Mesenchymal stem cell (in vitro differentiated cells and primary cell): Measurements from ENCODE around the gene DNAJA3.

ENCODE experiments used
- DNase-seq: peaks from one replicate; pipeline ENCODE4 v3.0.0-alpha.2; 2013
- H2AFZ ChIP-seq: one replicate; pipeline ENCODE4 v1.6.1; 2013; ENCODE audit warnings: low read depth, mild to moderate bottlenecking, control low read depth, inconsistent platforms, low read length, moderate library complexity
- H2AK5ac ChIP-seq: 2 replicates; pipeline ENCODE4 v1.6.1; 2013; ENCODE audit warnings: low read length, moderate library complexity, mild to moderate bottlenecking, inconsistent platforms; ENCODE audit not compliant: severe bottlenecking
- H2BK120ac ChIP-seq: one replicate; pipeline ENCODE4 v1.6.1; 2013; ENCODE audit warnings: low read depth, mild to moderate bottlenecking, inconsistent platforms, low read length, moderate library complexity
- H2BK12ac ChIP-seq, 2 experiments: one replicate each; pipeline ENCODE4 v1.6.1; 2013; ENCODE audit warnings: inconsistent platforms in 2 of 2, low read length in 2 of 2, mild to moderate bottlenecking in 2 of 2, moderate library complexity in 2 of 2, control low read depth in 1 of 2
- H2BK15ac ChIP-seq: one replicate; pipeline ENCODE4 v1.6.1; 2013; ENCODE audit warnings: mild to moderate bottlenecking, low read depth, inconsistent platforms; ENCODE audit not compliant: poor library complexity, severe bottlenecking
- H2BK5ac ChIP-seq: 2 replicates; pipeline ENCODE4 v1.6.1; 2013; ENCODE audit warnings: low read depth, mild to moderate bottlenecking, low read length, control low read depth, inconsistent platforms; ENCODE audit not compliant: poor library complexity, severe bottlenecking
- H3K14ac ChIP-seq, 2 experiments: one replicate each; pipeline ENCODE4 v1.6.1; 2013; ENCODE audit warnings: inconsistent platforms in 2 of 2, low read length in 2 of 2, control low read depth in 1 of 2, mild to moderate bottlenecking in 1 of 2, moderate library complexity in 1 of 2
- H3K18ac ChIP-seq, 2 experiments: one replicate each; pipeline ENCODE4 v1.6.1; 2013; ENCODE audit warnings: inconsistent platforms in 2 of 2, low read length in 2 of 2, control low read depth in 1 of 2, low read depth in 1 of 2, mild to moderate bottlenecking in 1 of 2
- H3K23ac ChIP-seq, 2 experiments: one replicate each; pipeline ENCODE4 v1.6.1; 2013; ENCODE audit warnings: inconsistent platforms in 2 of 2, low read length in 2 of 2, mild to moderate bottlenecking in 2 of 2, moderate library complexity in 2 of 2, control low read depth in 1 of 2
- H3K27ac ChIP-seq: 2 replicates; pipeline ENCODE4 v1.5.1; 2013; ENCODE audit warnings: mild to moderate bottlenecking, moderate library complexity, low read length, control low read depth, inconsistent platforms; ENCODE audit not compliant: poor library complexity, severe bottlenecking
- H3K27me3 ChIP-seq, 2 experiments: 2 replicates each; pipeline versions ENCODE4 v1.6.1 to v1.7.0; 2013; ENCODE audit warnings: low read length in 2 of 2, mild to moderate bottlenecking in 2 of 2, moderate library complexity in 2 of 2, control low read depth in 1 of 2, inconsistent platforms in 1 of 2; ENCODE audit not compliant: control insufficient read depth in 1 of 2, insufficient read depth in 1 of 2
- H3K36me3 ChIP-seq, 2 experiments: 2 replicates each; pipeline versions ENCODE4 v1.6.1 to v1.7.0; 2013; ENCODE audit warnings: low read length in 2 of 2, control low read depth in 1 of 2, inconsistent platforms in 1 of 2, low read depth in 1 of 2, mild to moderate bottlenecking in 1 of 2; ENCODE audit not compliant: insufficient read depth in 2 of 2, control insufficient read depth in 1 of 2
- H3K4ac ChIP-seq, 2 experiments: one replicate each; pipeline ENCODE4 v1.6.1; 2013; ENCODE audit warnings: inconsistent platforms in 2 of 2, low read length in 2 of 2, mild to moderate bottlenecking in 2 of 2, moderate library complexity in 2 of 2, control low read depth in 1 of 2, low read depth in 1 of 2
- H3K4me1 ChIP-seq: 2 replicates; pipeline ENCODE4 v1.6.1; 2013; ENCODE audit warnings: low read depth, low read length, control low read depth; ENCODE audit not compliant: control insufficient read depth, insufficient read depth
- H3K4me2 ChIP-seq: 2 replicates; pipeline ENCODE4 v1.6.1; 2013; ENCODE audit warnings: low read length, mild to moderate bottlenecking, inconsistent platforms; ENCODE audit not compliant: poor library complexity, severe bottlenecking
- H3K4me3 ChIP-seq, 2 experiments: 2 replicates each; pipeline versions ENCODE4 v1.5.1 to v1.7.0; 2013; ENCODE audit warnings: low read length in 2 of 2, mild to moderate bottlenecking in 2 of 2, control low read depth in 1 of 2, low read depth in 1 of 2; ENCODE audit not compliant: insufficient read depth in 1 of 2
- H3K79me1 ChIP-seq: replicated peaks from 2 replicates; pipeline ENCODE4 v1.6.1; 2013; ENCODE audit warnings: mild to moderate bottlenecking, control low read depth, low read length, inconsistent platforms; ENCODE audit not compliant: poor library complexity, severe bottlenecking
- H3K9ac ChIP-seq: 2 replicates; pipeline ENCODE4 v1.7.0; 2013; ENCODE audit warnings: mild to moderate bottlenecking, low read length, moderate library complexity
- H3K9me3 ChIP-seq: 2 replicates; pipeline ENCODE4 v1.7.0; 2013; ENCODE audit warnings: mild to moderate bottlenecking, low read length; ENCODE audit not compliant: control insufficient read depth
- H4K8ac ChIP-seq: one replicate; pipeline ENCODE4 v1.6.1; 2013; ENCODE audit warnings: inconsistent platforms, mild to moderate bottlenecking, low read length, moderate library complexity
- H4K91ac ChIP-seq: one replicate; pipeline ENCODE4 v1.6.1; 2013; ENCODE audit warnings: mild to moderate bottlenecking, low read length, inconsistent platforms
- WGBS: methylation state at CpG from one replicate; pipeline ENCODE4 v1.1.7; 2013; ENCODE audit warnings: mixed read lengths; 5-methylcytosine and 5-hydroxymethylcytosine counted together

Gene DNAJA3

GRCh38 chr16:4494746-4495490 is 69.2 kb downstream of the DNAJA3 start:
- Histone ChIP-seq H2BK5ac (no peak overlapping the region), H2BK15ac (no peak overlapping the region), H3K79me1 (peaks cover 21% of the 10 kb centered on the region), H4K8ac (peak overlapping the region; percentile 19), H2BK120ac (no peak overlapping the region), H3K4me2 (no peak overlapping the region), H3K14ac (no peak overlapping the region), H4K91ac (no peak overlapping the region), H3K18ac (peak overlapping the region in 1 of 2 experiments; percentile 28), H3K9ac (peak overlapping the region; percentile 7), H3K36me3 (peaks cover 0 to 14% of the 10 kb centered on the region in 2 experiments), H3K27ac (peak overlapping the region; percentile 58), H2BK12ac (peak overlapping the region in 1 of 2 experiments; percentile 73), H3K23ac (no peak overlapping the region), H2AFZ (no peak overlapping the region), H2AK5ac (peak overlapping the region; percentile 6), H3K4ac (no peak overlapping the region), H3K4me1 (peaks cover 13% of the 10 kb centered on the region), H3K9me3 (no peaks in the 10 kb centered on the region), H3K27me3 (no peaks in the 10 kb centered on the region), H3K4me3 (no peak overlapping the region)
- DNase-seq: peak; percentile 79
- WGBS: 41% methylated on average over 5 of the region's 6 CpGs

DNA sequence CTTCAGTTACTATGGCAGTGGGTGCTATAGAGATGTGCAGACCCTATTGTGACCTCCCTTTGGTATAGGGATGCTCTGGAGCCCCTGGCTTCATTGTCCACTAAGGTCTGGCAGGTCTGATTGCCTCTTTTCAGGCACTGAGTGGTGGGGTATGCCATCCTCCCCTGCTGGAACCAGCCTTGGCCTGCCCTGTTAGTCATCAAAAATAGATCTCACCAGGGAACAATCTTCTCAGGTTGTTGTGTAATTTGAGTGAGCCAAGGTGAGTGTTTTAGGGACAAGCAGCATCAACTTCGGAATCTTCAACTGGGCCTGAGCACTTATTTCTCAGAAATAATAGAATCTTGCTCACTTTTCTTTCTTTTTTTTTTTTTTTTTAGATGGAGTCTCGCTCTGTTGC is 70.1 kb downstream of the DNAJA3 start:
- H2AK5ac ChIP-seq: peak overlapping the region; percentile 74
- no peak overlapping the region for H4K91ac ChIP-seq
- no peaks in the 10 kb centered on the region for H3K27me3 ChIP-seq
- H3K36me3 ChIP-seq: peaks cover 0 to 8% of the 10 kb centered on the region in 2 experiments
- no peak overlapping the region for H2BK15ac ChIP-seq
- peak overlapping the region; percentile 7 for H3K9ac ChIP-seq
- H2BK12ac ChIP-seq: peak overlapping the region in 1 of 2 experiments; percentile 57
- no peak overlapping the region for H2BK5ac ChIP-seq
- H3K27ac ChIP-seq: peak overlapping the region; percentile 58
- no peak overlapping the region for H2AFZ ChIP-seq
- peaks cover 17% of the 10 kb centered on the region for H3K4me1 ChIP-seq
- no peak for DNase-seq
- no peak overlapping the region for H3K4me3 ChIP-seq
- no peaks in the 10 kb centered on the region for H3K9me3 ChIP-seq
- H3K18ac ChIP-seq: peak overlapping the region; percentile 37 to 82
- no peak overlapping the region for H3K14ac ChIP-seq
- H2BK120ac ChIP-seq: no peak overlapping the region
- peak overlapping the region in 1 of 2 experiments; percentile 75 for H3K4ac ChIP-seq
- peaks cover 18% of the 10 kb centered on the region for H3K79me1 ChIP-seq
- H4K8ac ChIP-seq: no peak overlapping the region
- H3K4me2 ChIP-seq: no peak overlapping the region
- H3K23ac ChIP-seq: no peak overlapping the region
- 100% methylated on average over 1 of the region's 2 CpGs for WGBS

- H3K9me3 ChIP-seq: no peaks in the 10 kb centered on the region
- no peak overlapping the region for H2BK120ac ChIP-seq
- no peak overlapping the region for H3K18ac ChIP-seq
- no peak overlapping the region for H2BK12ac ChIP-seq
- H3K4me1 ChIP-seq: peaks cover 17% of the 10 kb centered on the region
- H2BK15ac ChIP-seq: no peak overlapping the region
- 20% methylated on average over 4 of the region's 4 CpGs for WGBS
- no peak overlapping the region for H3K23ac ChIP-seq
- H3K4me3 ChIP-seq: peak overlapping the region in 1 of 2 experiments; percentile 60
- H2BK5ac ChIP-seq: no peak overlapping the region
- H3K27ac ChIP-seq: no peak overlapping the region
- H2AFZ ChIP-seq: no peak overlapping the region
- H3K14ac ChIP-seq: peak overlapping the region in 1 of 2 experiments; percentile 93
- H3K79me1 ChIP-seq: peaks cover 15% of the 10 kb centered on the region
- DNase-seq: peak; percentile 84
- no peak overlapping the region for H4K8ac ChIP-seq
- no peak overlapping the region for H3K4me2 ChIP-seq
- H3K27me3 ChIP-seq: no peaks in the 10 kb centered on the region
- H4K91ac ChIP-seq: no peak overlapping the region
- H2AK5ac ChIP-seq: no peak overlapping the region
- H3K9ac ChIP-seq: peak overlapping the region; percentile 38
- peaks cover 0 to 7% of the 10 kb centered on the region in 2 experiments for H3K36me3 ChIP-seq
- H3K4ac ChIP-seq: no peak overlapping the region
These were observed 70.6 kb downstream of the DNAJA3 start for GRCh38 chr16:4496305-4496704.

DNA sequence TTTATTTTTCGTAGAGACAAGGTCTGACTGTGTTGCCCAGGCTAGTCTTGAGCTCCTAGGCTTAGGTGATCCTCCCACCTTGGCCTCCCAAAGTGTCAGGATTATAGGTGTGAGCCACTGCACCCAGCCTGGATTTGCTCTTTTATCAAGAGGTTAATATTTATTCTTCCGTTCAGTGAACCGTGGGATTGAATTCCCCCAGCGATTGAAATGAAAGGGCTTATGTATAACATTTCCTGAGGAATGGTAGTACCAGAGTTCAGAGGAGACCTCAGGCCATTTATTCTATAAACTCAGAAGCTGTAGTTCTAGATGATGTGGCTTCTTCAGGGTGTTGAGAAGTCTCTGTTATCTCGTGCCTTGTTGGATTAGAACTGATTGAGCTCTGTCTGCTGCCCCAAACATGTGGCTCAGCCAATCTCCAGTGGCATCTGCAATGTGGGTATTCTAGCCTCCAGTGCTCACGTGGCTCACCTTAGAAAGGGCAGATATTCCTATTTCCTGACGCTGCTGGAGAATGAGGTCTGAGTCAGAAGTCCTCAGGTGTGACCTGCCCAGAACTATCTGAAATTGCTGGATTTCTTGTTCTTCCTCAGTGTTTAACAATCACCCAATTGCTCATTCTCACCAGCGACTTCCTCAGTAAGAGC is 73.0 kb downstream of the DNAJA3 start:
- Histone ChIP-seq H3K27me3 (no peaks in the 10 kb centered on the region), H3K27ac (peak overlapping the region; percentile 6), H3K14ac (no peak overlapping the region), H3K4me1 (peaks cover 21% of the 10 kb centered on the region), H3K79me1 (peaks cover 21% of the 10 kb centered on the region), H3K4me2 (no peak overlapping the region), H3K18ac (no peak overlapping the region), H3K9ac (no peak overlapping the region), H3K4me3 (no peak overlapping the region), H3K9me3 (no peaks in the 10 kb centered on the region), H2BK15ac (no peak overlapping the region), H4K91ac (no peak overlapping the region), H2BK120ac (no peak overlapping the region), H2BK12ac (no peak overlapping the region), H2AK5ac (peak overlapping the region; percentile 66), H4K8ac (no peak overlapping the region), H3K4ac (no peak overlapping the region), H2BK5ac (no peak overlapping the region), H3K23ac (no peak overlapping the region), H3K36me3 (peaks cover 0 to 7% of the 10 kb centered on the region in 2 experiments), H2AFZ (no peak overlapping the region)
- WGBS: 92% methylated on average over 8 of the region's 8 CpGs
- no peak for DNase-seq
